ENCODE data around the gene NPHP4.
"Not testable (repeated sequence)": the region's sequence is repeated elsewhere in the genome, so short reads cannot be mapped to it uniquely, and the experiment has no call there.

The NPHP4 gene

DNA sequence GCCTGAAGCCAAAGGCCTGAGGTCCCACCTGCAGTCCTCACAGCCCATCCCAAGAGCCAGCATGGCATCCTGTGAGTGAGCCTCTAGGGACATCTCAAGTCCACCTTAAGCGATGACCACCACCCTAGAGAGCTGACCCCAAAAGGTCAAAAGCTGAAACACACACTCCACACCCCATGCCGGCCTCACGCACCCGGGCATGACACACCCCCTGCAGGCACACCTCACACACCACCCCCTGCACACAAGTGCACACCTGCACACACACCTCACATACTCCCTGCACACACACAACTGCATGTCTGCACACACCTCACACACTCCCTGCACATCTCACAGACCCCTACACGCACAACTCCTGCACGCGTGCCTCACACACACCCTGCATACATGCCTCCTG, 118.7 kb downstream of the NPHP4 start:
- DNase-seq: no peak

DNA sequence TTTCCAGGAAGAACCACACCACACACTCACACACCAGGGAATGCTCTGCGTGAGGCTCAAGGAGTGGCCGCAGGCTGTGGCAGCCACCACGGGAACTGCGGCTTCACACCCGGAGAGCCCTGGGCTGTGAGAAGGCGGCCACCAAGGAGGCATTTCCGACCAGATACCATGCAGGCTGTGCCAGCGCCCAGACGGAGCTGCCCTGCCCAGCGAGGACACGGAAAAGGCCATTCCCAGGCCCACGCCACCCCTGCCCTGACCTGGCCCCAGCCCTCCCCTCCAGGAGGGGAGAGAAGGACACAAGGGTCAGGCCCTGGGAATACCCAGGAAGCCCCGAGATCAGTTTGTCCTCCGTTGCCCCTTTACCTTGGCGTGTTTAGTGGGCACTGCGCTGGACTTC, 119.3 kb downstream of the NPHP4 start:
- no peak for DNase-seq

DNA sequence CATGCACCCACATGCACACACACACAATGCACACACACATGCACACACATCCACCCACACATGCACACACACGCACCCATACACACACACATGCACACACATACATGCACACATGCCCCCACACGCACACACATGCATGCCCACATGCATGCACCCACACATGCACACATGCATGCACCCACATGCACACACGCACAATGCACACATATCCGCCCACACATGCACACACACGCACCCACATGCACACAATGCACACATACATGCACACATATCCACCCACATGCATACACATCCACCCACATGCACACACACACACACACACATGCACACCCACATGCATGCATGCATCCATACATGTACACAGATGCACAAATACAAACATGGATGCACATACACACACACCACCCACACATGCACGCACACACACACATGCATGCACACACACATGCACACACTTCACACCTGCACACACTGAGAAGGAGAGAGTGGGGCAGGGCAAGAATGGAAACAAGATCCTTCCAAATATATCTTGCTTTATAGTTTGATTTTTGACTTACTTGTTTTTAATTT, 123.2 kb downstream of the NPHP4 start:
- no peak for DNase-seq

DNA sequence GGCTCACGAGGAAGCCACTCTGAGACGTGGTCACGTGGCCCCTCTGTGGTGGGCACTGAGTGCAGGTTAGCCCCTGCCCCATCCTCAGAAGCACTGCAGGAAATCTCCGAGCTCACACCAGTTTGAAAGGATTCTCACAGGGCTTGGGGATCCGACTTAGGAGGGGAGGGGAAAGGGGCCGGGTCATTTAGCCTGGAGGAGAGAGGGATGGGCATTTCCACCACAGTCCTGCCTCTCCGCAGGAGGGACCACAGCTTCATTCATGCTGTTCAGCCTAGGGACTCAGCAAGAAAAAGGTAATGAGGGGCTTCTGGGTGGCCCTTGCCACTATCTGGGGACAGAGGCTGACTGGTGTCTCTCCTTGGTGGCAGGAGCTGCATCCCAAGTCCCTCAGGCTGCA, 126.5 kb downstream of the NPHP4 start:
- no peak for DNase-seq

DNA sequence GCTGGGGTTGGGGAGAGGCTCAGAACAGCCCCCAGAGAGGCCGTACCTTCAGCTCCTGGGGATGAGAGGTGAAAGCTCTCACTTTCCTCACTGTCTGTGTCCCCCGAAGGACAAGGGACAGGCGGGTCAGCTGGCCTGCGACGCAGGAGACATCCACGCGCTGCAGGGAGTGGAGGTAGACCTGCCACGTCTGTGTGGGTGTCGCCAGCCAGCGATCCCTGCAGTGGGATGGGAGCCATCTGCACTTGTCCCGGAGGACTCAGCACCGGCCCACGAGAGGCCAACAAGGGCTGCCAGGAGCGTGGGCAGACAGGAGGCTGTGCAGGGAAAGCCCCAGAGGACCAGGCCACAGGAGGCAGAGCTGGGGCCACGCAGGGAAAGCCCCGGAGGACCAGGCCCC, 127.2 kb downstream of the NPHP4 start:
- no peak for DNase-seq

DNA sequence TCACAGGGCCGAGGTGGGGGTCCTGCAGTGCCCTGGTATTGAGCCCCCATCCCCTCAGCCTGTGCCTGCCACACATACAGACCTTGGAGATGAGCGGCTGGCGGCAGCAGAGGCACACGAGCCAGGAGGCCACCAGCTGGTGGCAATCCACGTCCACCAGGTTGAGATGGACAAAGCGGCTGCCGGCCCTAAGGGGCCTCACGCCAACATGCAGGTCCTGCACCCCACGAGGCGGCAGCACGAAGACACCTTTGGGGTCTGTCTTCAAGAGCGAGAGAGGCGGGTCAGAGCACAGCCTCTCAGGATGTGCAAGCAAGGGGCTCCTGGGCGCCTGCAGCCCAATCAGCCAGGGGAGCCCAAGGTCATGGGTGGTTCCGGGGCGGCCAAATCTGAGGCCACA, 128.0 kb downstream of the NPHP4 start:
- no peak for DNase-seq

DNA sequence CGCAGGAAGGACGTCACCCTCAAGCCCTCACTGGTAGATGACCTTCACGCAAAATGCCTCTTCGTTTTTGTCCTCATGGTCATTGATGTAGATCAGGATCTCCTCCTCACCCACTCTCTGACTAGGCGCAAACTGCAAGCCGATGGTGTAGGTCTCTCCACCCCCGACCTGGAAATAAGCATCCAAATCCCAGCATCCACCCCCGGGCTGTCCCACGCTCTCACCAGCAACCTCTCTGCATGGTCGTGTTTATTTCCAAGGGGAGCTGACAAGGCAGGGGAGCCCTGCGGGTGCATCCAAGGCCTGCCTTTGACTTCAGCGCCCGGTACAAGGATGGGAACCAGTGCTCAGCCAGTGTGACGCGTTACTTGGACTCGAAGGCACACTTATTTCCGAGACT, 129.0 kb downstream of the NPHP4 start:
- no peak for DNase-seq

DNA sequence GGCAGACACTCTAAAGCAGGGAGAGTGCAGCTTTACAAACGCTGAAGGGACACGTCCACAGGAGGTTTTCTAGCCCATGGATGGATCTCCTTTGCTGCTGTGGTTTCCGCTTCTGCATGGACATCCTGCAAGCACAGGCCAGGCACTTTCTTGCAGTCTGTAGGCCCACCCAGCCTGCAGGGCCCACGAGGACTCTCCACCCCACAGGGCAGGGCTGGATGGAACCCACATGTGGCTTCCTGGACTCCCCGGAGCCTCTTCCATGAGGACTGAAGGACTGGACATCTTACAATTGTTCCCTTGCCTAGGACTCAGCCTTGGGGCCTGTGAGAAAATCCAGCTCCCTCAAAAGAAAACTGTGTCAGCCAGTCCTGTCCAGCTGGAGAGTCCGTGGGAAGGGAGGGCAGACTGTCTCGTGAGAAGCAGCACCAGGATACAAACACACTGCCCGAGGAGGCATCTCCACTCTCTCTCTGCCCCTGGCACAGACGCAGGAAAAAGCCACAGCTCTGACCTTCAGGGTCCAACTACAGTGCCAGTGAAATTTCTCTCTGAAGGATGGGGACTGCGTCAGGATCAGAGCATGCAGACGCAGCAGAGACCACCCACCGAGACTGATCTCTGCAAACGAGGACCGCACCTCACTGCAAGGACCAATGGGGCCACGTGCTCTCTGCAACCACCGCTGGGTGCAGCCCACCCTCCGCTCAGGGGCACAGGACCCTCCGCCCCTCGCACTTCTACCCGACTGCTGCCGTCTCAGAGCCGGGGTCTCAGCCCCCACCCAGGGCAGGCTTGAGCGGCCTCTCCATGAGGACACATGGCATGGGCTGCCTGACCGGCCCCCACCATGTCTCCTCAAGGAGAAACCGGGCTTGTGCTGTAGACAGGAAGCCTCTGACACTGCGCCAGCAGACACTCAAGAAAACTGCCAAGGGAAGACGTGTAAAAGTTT, 130.1 kb downstream of the NPHP4 start:
- DNase-seq: no peak

DNA sequence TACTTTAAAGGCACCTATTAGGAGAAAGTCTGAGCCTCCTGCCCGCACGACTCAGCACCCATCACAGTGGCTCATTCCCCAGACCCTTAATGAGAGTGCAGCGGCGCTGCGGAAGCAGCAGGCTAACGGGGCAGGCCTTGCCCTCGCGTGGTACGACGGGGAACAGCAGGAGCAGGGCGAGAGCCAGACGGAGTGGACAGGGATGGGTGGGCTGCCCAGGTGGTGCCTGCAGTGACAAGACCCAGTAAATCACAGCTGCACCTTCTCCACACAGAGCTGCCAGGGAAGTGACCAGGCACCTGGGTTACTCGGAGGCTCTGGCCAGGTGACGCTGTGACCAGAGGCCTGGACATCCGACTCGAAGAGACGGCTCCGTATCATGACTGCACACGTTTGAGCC, 131.9 kb downstream of the NPHP4 start:
- DNase-seq: no peak

DNA sequence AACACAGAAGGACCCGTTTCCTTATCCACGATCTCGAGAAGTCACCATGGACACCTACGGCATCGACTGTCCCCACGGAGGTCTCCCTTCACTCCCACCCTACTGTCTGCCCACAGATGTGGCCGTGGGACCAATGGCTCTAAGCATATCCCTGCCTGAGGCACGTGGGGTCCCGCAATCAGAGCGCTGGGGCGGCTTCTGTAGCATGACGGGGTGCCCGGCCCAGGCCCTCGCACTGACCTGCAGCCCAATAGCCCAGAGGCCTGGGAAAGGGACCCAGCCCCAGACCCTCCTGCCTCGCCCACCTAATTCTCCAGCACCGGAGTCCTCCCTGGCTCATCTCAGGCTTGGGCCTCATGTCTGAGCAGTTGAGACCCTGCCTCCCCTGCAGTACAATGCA, 132.5 kb downstream of the NPHP4 start:
- DNase-seq: no peak

DNA sequence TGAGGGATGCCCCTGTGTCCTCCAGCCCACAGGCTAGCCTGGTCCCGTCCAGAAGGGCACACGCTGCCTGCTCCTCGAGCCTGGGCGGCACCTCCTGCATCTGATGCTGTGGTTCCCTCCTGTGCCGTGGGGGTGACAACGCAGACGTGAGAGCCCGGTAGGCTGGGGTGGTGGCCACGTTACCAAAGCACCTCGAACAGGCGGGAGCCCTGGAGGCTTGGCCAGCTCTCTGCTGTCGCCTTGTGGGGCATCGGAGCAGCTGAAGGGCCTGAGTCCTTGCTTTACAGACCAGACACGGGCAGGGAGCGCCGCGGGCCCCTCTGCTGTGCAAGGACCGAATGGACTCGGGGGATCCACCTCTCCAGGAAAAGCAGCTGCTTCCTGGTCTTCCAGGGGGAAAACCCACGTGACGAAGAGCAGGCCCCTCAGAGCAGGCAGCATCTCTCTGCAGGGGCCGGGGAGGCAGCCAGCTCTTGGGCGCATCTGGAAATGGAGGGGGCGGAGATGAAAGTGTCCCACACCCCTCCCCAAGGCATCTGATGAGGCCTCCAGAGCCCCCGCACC, 133.3 kb downstream of the NPHP4 start:
- DNase-seq: no peak

DNA sequence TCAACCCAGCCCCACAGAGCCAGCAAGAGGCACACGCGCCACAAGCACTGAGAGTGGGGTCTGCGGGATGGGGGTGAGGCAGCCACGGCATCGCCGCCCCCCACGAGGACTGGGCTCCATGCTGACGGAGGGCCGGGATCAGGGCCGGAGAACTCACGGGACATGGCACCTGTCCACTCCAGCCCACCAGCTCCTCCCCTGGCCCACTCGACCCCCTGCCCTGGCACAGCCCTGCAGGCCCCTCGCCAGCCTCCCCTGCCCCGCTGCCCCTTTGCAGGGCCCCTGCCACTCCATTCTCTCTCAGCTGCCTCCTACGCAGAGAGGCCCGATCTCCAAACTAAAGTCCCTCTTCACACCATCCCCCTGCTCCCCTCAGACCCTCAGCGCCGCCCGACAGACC, 134.0 kb downstream of the NPHP4 start:
- DNase-seq: no peak

DNA sequence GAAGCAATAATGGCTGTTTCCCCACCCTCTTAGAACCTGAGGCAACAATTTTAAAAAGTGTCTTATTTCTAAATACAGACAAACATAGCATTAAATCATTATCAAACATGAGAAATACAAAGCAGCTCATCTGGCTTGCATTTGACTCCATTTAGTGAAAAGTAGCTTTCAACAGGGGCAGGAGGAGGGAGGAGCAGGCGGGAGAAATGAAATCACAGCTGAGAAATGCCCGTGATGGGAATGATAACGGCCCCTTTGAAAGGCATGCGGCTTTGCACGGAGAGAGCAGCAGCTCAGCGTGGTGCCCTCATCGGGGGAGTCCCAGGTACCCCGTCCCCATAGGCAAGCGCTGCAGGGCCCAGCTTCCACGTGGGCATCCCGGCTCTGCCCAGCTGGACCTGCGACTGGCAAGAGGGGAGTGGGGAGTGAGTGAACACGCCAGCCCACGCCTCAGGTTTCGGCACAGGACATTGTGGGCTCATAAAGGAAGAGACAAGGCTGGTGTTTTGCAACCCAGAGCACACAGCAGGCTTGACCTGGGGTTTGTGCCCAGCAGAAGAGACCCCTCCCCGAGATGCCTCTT, 134.6 kb downstream of the NPHP4 start:
- DNase-seq: no peak

DNA sequence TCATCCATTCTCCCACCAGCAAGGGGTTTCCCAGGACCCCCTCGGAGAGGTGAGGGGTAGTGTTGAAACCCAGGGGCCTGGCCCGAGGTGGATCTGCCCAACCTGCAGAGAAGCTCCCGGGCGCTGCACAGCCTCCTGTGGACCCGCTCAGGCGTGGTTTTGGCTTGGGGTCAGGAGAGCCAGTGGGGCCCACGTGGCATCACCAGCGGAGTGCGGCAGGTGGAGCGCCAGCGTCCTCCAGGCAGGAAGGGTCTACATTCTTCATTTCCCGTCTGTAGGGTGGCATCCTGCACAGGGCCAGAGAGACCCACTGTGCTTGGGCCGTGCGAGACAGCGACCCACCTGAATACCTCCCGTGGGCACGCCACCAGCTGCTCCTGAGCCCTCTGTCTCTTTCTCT, 135.2 kb downstream of the NPHP4 start:
- no peak for DNase-seq

DNA sequence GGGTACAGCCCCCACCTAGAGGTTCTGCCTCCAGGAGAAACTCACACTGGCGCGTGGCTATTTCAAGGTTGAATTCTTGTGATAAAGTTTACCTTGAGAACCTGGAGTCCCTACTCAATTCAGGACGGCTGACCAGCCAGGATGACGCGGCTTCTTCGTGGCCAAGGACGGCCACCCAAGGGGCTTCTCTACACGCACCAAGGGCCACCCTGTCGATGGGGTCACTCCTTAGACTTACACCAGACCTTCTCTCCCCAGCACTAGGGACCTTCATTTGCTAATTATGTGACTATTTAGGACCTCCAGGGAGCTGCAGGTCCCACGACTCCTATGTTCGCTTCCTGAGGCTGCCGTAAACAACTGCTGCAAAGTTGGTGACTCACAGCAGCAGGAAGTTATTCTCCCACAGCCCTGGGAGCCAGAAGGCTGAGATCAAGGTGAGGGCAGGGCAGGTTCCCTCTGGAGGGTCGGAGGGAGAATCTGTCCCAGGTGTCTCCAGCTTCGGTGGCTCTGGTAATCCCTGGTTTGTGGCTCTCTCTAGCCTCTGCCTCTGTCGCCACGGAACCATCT, 135.9 kb downstream of the NPHP4 start:
- DNase-seq: no peak

DNA sequence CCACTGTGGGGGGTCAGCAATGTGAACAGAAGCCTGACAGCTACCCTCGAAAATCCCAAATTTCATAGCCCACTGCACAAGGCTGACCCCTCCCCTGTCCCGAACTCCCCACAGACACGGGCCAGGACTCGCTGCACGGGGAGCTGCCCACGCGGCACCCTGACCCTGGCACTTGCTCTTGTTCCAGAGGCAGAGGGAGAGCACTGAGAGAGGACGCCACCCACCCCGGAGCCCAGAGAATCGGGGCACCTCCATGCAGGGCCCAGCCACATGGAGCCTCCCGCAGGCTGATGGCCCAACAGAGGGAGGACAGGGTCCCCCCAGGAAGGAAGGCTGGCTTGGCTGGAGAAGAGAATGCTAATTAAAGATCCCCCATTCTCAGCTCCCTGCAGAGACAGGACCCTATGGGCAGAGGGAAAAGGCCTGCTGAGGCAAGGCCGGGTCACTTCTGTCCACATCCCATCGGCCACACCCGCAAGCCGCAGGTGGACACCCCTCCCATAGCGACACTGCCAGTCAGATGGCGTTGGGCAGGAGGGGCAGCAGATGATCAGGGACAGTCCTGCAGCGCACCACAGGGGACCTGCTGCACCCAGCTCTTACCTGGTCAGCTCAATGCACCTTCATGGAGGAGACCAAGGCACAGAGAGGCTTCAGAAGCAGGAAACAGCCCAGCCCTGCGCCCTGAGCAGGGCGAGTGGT, 136.9 kb downstream of the NPHP4 start:
- no peak for DNase-seq

DNA sequence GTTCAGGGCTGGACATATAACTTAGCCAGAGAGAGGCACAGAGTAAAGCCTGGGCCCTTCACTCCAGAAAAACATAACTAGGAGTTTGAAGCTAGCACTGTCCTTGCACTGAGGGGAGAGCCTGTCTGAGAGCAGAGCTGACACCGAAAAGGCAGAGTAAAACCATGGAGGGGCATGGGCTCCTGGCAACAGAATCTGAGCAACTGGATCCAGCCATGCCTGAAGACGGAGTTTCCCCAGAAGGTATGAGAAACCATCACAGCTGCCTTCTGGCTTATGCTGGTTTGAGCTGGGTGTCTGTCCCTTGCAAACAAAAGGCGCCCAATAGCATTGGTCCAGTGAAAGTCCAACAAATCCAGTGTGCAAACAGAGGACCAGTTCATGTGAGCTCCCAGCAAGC, 137.5 kb downstream of the NPHP4 start:
- no peak for DNase-seq

DNA sequence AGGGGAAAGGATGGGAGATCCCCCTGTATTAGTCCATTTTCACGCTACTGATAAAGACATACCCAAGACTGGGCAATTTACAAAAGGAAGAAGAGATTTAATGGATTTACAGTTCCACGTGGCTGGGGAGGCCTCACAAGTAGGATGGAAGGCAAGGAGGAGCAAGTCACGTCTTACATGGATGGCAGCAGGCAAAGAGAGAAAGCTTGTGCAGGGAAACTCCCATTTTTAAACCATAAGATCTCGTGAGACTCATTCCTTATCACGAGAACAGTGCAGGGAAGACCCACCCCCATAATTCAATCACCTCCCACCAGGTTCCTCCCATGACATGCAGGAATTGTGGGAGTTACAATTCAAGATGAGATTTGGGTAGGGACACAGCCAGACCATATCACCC, 138.4 kb downstream of the NPHP4 start:
- not testable (repeated sequence) for DNase-seq

DNA sequence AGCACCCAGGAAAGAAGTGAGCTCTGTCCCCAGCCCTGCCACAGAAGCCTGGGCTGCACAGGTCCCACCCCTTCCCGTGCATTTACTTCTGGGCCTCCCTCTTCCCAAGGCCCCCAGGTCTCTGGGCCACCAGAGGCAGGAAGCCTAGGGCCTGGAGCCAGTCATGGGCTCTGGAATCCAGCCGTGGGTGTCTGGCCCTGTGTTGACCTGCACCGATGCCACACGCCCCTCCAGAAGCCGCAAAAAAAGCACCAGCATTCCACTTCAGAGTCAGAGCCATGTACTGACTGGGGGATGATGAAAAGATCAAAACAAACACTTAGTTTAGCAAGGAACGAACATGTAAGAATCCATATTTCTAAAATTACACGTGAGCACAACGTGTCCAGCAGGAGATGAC, 141.7 kb downstream of the NPHP4 start:
- DNase-seq: no peak

DNA sequence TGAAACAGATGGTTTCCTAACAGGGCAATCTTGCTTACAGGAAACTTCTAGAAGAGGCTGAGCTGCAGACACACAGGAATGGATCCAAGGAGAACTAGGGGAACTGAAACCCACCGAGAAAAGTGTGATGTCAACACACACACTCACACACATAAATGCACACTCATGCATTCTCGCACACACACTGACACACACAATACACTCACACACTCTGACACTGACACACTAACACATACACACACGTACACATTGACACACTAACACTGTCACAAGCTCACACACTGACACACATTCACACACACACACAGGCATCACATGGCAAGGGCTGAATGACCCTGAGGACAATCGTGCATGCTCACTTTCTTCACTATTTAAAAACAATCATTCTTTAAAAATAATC, 142.7 kb downstream of the NPHP4 start:
- no peak for DNase-seq

DNA sequence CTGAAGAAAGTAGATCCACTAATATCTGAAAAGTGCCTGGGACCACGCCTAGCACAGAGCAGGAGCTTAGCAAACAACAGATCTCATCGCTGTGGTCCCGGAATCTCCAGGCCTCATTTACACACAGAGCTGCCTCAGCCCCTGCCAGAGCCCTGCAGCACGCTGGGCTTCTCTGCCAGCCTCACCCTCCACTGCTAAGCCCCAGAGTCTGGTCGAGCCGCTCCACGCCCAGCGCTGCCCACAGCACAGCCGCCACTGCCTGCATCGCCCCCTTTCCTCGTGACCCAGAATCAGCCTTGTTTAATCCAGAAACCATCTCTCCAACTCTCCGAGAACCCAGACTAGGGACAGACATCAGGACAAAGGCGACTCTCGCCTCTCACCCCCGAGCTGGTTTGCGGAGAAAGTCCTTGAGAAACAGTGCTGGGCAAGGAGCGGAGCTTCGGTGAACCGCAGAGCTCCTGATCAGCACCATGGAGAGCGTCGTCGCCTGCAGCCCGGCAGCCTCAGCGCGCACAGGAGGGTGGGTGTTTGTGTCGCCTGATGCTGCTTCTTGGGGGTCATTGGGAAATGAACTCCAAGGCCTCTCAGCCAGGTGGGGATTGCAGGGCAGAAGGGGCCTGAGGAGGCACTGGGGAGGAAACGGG, 145.1 kb downstream of the NPHP4 start:
- peak; percentile 26 for DNase-seq

DNA sequence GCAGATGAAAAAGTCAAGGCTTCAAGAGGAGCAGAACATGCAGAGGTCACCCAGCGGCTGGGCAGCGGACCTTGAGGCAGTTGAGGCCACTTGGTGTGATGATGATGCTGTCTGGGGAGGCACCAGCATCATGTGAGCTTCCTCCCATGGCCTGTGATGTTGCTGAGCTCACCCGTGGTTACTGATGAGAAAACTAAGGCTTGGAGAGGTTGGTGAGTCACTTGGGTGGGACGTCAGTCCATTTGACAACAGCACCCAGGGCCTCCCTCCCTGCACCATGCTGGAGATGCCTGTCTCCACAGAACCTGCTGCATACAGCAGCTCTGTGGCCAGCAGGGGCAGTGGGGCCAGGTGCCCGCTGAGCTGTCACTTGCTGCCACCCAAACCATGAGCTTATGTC, 146.8 kb downstream of the NPHP4 start:
- DNase-seq: no peak

Measured in stimulated activated CD8-positive, alpha-beta memory T cell treated with anti-CD3 and anti-CD28 coated beads, Interleukin-4, amount 100 ng/mL, for 48 hours (primary cell).